ENCODE measurements around the gene ZNF827.

DNA sequence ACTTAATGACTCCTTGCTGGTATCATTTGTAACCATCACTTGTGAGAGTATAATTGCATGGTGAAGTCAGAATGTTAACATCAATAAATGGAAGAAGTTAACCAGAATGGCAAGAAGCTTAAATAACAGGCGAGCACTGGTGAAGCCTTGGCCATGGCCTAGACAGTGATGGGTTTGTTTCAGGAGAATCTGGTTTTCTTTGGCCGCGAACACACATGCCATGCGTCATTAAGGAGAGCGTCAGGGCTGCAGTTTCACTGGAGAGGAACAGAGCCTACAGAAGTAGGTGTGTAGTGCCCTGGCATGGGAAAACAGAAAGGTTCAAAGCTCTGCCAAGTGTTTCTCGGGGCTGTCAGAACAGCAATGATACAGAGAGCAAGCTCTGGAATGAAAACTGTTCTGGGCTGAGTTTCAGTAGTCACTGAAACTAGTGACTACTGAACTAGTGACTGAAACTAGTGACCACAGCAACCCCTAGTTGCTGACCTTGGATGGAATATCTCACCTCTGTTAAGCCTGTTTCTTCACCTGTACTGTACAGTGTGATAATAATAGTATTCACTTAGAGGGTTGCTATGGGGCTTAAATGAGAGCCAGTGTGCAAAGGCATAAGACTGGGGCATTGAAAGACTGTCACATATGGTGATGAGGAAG, 164.9 kb downstream of the ZNF827 start:
- TF ChIP-seq CTCF (IDR thresholded peaks at IDR 0.05 in 2 of 3, conservative IDR thresholded peaks at IDR 0.05 in 1 of 3; ENCODE audit: borderline replicate concordance in 1 of 3, insufficient read depth in 1 of 3, low read depth in 2 of 3, low read length in 2 of 3) (no peak), ZNF274 (IDR thresholded peaks at IDR 0.05; ENCODE audit: low read depth, low read length) (no peak), POLR2A (IDR thresholded peaks at IDR 0.05; ENCODE audit: borderline replicate concordance, extremely low read depth, insufficient read depth, insufficient read length) (no peak), EZH2 (IDR thresholded peaks at IDR 0.05) (no peak), EGR1 (IDR thresholded peaks at IDR 0.05; ENCODE audit: low read depth) (no peak), POLR2AphosphoS5 (IDR thresholded peaks at IDR 0.05; ENCODE audit: low read depth, low read length) (no peak), SP1 (IDR thresholded peaks at IDR 0.05; ENCODE audit: low read depth) (no peak), EZH2phosphoT487 (IDR thresholded peaks at IDR 0.05; ENCODE audit: borderline replicate concordance) (no peak), TCF7L2 (IDR thresholded peaks at IDR 0.05; ENCODE audit: borderline replicate concordance, extremely low read depth, insufficient read depth, insufficient read length) (no peak), FOSL1 (IDR thresholded peaks at IDR 0.05; ENCODE audit: low read depth) (no peak), RAD21 (IDR thresholded peaks at IDR 0.05; ENCODE audit: low read depth) (no peak)
- TF ChIP-seq, protein P1, sequence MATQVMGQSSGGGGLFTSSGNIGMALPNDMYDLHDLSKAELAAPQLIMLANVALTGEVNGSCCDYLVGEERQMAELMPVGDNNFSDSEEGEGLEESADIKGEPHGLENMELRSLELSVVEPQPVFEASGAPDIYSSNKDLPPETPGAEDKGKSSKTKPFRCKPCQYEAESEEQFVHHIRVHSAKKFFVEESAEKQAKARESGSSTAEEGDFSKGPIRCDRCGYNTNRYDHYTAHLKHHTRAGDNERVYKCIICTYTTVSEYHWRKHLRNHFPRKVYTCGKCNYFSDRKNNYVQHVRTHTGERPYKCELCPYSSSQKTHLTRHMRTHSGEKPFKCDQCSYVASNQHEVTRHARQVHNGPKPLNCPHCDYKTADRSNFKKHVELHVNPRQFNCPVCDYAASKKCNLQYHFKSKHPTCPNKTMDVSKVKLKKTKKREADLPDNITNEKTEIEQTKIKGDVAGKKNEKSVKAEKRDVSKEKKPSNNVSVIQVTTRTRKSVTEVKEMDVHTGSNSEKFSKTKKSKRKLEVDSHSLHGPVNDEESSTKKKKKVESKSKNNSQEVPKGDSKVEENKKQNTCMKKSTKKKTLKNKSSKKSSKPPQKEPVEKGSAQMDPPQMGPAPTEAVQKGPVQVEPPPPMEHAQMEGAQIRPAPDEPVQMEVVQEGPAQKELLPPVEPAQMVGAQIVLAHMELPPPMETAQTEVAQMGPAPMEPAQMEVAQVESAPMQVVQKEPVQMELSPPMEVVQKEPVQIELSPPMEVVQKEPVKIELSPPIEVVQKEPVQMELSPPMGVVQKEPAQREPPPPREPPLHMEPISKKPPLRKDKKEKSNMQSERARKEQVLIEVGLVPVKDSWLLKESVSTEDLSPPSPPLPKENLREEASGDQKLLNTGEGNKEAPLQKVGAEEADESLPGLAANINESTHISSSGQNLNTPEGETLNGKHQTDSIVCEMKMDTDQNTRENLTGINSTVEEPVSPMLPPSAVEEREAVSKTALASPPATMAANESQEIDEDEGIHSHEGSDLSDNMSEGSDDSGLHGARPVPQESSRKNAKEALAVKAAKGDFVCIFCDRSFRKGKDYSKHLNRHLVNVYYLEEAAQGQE (IDR thresholded peaks at IDR 0.05; ENCODE audit: low read depth), result no peak

Measured in HCT116 (cell line).